K562 (cell line): Measurements from ENCODE around the gene ABAT. TPM values are rescaled to one million over a fixed set of nuclear protein-coding genes. Genes with fewer than 3 reads are reported as not detected.

Experiments used
- EZH2 ChIP-seq: IDR thresholded peaks from 2 replicates; pipeline ENCODE4 v1.6.1; 2012; ENCODE audit warnings: low read depth, mild to moderate bottlenecking, inconsistent platforms, low read length, borderline replicate concordance
- FOS ChIP-seq: IDR thresholded peaks from 3 replicates; pipeline ENCODE4 v1.6.1; 2011; ENCODE audit not compliant: insufficient read length; ENCODE audit errors: extremely low read depth
- KDM4B ChIP-seq, 2 experiments: fragments of 450-650 bp in 1 of 2; sonication (generic) in 1 of 2; IDR thresholded peaks; 2 replicates each; pipeline ENCODE4 v1.6.1; 2016 to 2017; ENCODE audit warnings: borderline replicate concordance in 2 of 2, antibody characterized with exemption in 1 of 2, low read depth in 1 of 2, mild to moderate bottlenecking in 1 of 2
- KLF13 ChIP-seq: fragments of 450-650 bp; IDR thresholded peaks from 2 replicates; pipeline ENCODE4 v1.6.1; 2016; ENCODE audit warnings: missing genetic modification characterization, low read depth, mild to moderate bottlenecking, missing compliant biosample characterization, moderate library complexity, borderline replicate concordance
- MTA1 ChIP-seq: fragments of 450-650 bp; IDR thresholded peaks from 2 replicates; pipeline ENCODE4 v1.6.1; 2017; ENCODE audit warnings: borderline replicate concordance
- NFIX ChIP-seq: fragments of 250-450 bp; sonication (Bioruptor Pico); IDR thresholded peaks from 2 replicates; pipeline ENCODE4 v1.4.0; 2020; ENCODE audit warnings: low read depth, mild to moderate bottlenecking, moderate library complexity
- NFXL1 ChIP-seq: fragments of 450-650 bp; formaldehyde crosslinking; IDR thresholded peaks from 2 replicates; pipeline ENCODE4 v1.4.0; 2021; ENCODE audit warnings: mild to moderate bottlenecking
- SAFB ChIP-seq: fragments of 200-400 bp; formaldehyde crosslinking; IDR thresholded peaks from 2 replicates; pipeline ENCODE4 v1.6.1; 2017; ENCODE audit warnings: low read depth, low read length, borderline replicate concordance
- SMAD3 ChIP-seq: fragments of 450-650 bp; formaldehyde crosslinking; conservative IDR thresholded peaks from 2 replicates; pipeline ENCODE4 v1.4.0; 2020; ENCODE audit warnings: mild to moderate bottlenecking
- ZNF551 ChIP-seq: fragments of 250-450 bp; sonication (Bioruptor Pico); IDR thresholded peaks from 2 replicates; pipeline ENCODE4 v1.5.0; 2021; ENCODE audit warnings: mild to moderate bottlenecking, moderate library complexity
- ZNF707 ChIP-seq: fragments of 250-450 bp; sonication (Bioruptor Pico); conservative IDR thresholded peaks from 2 replicates; pipeline ENCODE4 v1.8.0; 2022; ENCODE audit warnings: inconsistent platforms, mild to moderate bottlenecking, moderate library complexity
- ZNF76 ChIP-seq: fragments of 250-450 bp; sonication (Bioruptor Pico); IDR thresholded peaks from 2 replicates; pipeline ENCODE4 v1.4.0; 2020; ENCODE audit warnings: mild to moderate bottlenecking, moderate library complexity, borderline replicate concordance
- ZSCAN29 ChIP-seq: fragments of 450-650 bp; IDR thresholded peaks from 2 replicates; pipeline ENCODE4 v1.6.1; 2017
- polyA plus RNA-seq, 8 experiments: library from polyadenylated mRNA; depleted of rRNA in 4 of 8; stranded (reverse) in 5 of 8; unstranded in 3 of 8; fragments of >200 nt; fragmentation: Nextera tagmentation in 2 of 8; fragmentation: Illumina TruSeq in 1 of 8; extraction: Ambion mirVana in 2 of 8; extraction: Trizol in 1 of 8; gene quantifications; 2 replicates each; pipeline versions ENCODE4 v1.2.1 to v1.2.3, GENCODE V29; 2011 to 2014; ENCODE audit warnings: inconsistent platforms in 1 of 8, missing spikeins in 1 of 8
- total RNA-seq, 7 experiments: library from RNA; depleted of rRNA in 6 of 7; stranded (reverse); fragments of >200 nt in 6 of 7; fragmentation: Illumina TruSeq in 2 of 7; extraction: Trizol in 2 of 7; gene quantifications; 2 replicates each; pipeline versions ENCODE4 v1.2.1 to v1.2.3, GENCODE V29; 2011 to 2021; ENCODE audit warnings: low replicate concordance in 1 of 7
- TF ChIP-seq, protein P1 (sequence below): fragments of 450-650 bp; IDR thresholded peaks from 2 replicates; pipeline ENCODE4 v1.6.1; 2016; ENCODE audit warnings: low read depth

Gene ABAT
- total and polyA plus RNA-seq, 9 of the 15 experiments (the other 6 are each of a cell fraction or from before 2014, with no cell fraction given), result 0.01 to 0.49 (median 0.10) TPM

DNA sequence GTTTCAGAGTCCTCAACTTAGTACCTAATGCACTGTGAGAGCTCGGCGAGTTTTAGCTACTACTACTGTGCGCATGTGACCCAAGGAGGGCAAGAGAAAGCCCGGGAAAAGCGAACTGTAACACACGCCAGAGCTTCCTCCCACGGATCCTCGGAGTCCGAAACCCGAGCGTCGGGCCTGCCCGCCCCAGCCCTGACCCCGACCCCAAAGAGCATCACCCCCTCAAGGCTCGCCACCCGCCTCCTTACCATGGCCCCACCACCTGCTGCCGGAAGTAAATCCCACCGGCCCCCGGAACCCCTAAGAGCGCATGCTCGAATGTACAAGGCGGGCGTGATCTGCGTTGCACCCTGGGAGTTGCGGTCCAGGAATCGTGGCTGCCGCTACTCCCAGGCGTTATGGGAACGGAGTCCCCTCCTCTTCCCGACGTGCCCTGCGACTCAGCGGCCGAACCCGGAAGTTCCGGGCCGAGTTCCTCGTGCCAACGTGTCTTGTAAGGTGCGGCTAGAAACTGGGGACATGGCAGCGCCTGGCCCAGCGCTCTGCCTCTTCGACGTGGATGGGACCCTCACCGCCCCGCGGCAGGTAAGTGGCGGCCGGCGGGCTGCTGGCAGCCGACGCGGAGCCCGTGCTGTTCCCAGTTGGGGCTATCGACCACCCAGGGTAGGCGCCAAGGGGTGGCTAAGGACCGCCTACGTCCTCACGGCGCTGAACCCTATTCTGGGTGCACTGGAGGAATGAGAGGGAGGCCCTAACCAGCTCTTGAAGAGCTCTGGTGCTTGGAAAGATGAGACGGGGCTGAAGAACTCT is 123.2 kb downstream of the ABAT start, which contains the start of the genes PMM2 and TMEM186 (continued):
- TF ChIP-seq, protein P1, sequence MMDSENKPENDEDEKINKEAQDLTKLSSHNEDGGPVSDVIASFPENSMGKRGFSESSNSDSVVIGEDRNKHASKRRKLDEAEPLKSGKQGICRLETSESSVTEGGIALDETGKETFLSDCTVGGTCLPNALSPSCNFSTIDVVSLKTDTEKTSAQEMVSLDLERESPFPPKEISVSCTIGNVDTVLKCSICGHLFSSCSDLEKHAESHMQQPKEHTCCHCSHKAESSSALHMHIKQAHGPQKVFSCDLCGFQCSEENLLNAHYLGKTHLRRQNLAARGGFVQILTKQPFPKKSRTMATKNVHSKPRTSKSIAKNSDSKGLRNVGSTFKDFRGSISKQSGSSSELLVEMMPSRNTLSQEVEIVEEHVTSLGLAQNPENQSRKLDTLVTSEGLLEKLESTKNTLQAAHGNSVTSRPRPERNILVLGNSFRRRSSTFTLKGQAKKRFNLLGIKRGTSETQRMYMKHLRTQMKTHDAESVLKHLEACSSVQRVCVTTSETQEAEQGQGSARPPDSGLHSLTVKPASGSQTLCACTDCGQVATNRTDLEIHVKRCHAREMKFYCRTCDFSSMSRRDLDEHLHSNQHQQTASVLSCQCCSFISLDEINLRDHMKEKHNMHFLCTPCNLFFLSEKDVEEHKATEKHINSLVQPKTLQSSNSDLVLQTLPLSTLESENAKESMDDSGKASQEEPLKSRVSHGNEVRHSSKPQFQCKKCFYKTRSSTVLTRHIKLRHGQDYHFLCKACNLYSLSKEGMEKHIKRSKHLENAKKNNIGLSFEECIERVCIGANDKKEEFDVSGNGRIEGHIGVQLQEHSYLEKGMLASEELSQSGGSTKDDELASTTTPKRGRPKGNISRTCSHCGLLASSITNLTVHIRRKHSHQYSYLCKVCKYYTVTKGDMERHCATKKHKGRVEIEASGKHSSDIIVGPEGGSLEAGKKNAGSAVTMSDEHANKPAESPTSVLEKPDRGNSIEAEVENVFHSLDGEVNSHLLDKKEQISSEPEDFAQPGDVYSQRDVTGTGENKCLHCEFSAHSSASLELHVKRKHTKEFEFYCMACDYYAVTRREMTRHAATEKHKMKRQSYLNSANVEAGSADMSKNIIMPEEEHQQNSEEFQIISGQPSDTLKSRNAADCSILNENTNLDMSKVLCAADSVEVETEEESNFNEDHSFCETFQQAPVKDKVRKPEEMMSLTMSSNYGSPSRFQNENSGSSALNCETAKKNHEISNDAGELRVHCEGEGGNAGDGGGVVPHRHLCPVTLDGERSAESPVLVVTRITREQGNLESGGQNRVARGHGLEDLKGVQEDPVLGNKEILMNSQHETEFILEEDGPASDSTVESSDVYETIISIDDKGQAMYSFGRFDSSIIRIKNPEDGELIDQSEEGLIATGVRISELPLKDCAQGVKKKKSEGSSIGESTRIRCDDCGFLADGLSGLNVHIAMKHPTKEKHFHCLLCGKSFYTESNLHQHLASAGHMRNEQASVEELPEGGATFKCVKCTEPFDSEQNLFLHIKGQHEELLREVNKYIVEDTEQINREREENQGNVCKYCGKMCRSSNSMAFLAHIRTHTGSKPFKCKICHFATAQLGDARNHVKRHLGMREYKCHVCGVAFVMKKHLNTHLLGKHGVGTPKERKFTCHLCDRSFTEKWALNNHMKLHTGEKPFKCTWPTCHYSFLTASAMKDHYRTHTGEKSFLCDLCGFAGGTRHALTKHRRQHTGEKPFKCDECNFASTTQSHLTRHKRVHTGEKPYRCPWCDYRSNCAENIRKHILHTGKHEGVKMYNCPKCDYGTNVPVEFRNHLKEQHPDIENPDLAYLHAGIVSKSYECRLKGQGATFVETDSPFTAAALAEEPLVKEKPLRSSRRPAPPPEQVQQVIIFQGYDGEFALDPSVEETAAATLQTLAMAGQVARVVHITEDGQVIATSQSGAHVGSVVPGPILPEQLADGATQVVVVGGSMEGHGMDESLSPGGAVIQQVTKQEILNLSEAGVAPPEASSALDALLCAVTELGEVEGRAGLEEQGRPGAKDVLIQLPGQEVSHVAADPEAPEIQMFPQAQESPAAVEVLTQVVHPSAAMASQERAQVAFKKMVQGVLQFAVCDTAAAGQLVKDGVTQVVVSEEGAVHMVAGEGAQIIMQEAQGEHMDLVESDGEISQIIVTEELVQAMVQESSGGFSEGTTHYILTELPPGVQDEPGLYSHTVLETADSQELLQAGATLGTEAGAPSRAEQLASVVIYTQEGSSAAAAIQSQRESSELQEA, result no peak
- TF ChIP-seq ZNF551 (CRISPR knock-in tag) (no peak), KDM4B (IDR thresholded peaks at IDR 0.05; ENCODE audit: borderline replicate concordance in 2 of 2, low read depth in 1 of 2) (peak in 1 of 2 experiments; percentile 98; a peak in 2 of 4 replicates), MTA1 (no peak), FOS (no peak), NFIX (no peak), EZH2 (no peak), KLF13 (tag) (0 out of 2 replicates have a peak, but pooled peaks have one; percentile 48), ZNF707 (CRISPR knock-in tag) (no peak), ZSCAN29 (no peak), NFXL1 (no peak), SMAD3 (CRISPR knock-in tag) (no peak), ZNF76 (CRISPR knock-in tag) (no peak), SAFB (no peak)
